HG03103 (cell line): ENCODE results near the gene ZNF787.
"Not testable (repeated sequence)": the region's sequence is repeated elsewhere in the genome, so short reads cannot be mapped to it uniquely, and the experiment has no call there.

ENCODE experiments used
- ATAC-seq: cut with Tn5 transposase; IDR thresholded peaks from one replicate; pipeline ENCODE4 v1.9.1; 2021; ENCODE audit warnings: low read depth; ENCODE audit not compliant: unreplicated experiment

Gene ZNF787

GRCh38 chr19:56107626-56108351 is 13.3 kb downstream of the ZNF787 start:
- ATAC-seq = no peak

DNA sequence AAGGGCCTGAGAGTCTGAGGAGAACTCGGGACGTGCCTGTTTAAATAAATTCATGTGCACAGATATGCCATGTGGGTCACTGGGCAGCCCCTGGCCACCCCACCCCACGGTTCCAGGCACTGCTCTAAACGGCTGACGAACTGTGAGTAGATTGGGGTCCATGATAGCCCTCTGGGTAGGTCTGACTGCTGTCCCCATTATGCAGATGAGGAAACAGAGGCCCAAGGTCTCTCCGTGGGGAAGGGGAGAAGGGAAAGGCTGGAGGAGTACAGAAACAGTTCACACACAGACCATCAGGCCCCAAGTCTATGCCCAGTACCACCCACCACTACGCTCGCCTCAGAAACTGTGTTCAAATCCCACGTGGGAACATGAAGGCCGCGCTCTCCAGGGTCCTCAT is 14.1 kb downstream of the ZNF787 start:
- no peak for ATAC-seq

DNA sequence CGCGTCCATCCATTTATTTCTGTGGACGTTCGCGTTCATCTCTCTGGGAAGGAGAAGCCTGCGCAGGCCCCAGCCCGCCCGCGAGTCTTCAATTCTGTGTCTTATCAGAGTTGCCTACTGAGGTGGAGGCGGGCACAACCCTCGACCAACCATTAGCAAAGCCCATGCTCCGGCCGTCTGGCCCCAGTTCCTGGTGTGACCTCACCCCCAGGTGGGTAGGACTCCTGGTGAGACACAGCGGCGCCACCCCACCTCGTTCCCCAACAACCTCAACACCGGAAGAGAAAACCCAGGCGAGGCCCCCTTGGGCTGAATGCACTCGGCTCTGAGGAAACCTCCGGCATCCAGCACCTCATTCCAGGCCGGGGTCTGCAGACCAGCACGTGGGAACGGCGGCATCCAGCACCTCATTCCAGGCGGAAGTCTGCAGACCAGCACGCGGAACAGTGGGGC is 14.7 kb downstream of the ZNF787 start:
- no peak for ATAC-seq

DNA sequence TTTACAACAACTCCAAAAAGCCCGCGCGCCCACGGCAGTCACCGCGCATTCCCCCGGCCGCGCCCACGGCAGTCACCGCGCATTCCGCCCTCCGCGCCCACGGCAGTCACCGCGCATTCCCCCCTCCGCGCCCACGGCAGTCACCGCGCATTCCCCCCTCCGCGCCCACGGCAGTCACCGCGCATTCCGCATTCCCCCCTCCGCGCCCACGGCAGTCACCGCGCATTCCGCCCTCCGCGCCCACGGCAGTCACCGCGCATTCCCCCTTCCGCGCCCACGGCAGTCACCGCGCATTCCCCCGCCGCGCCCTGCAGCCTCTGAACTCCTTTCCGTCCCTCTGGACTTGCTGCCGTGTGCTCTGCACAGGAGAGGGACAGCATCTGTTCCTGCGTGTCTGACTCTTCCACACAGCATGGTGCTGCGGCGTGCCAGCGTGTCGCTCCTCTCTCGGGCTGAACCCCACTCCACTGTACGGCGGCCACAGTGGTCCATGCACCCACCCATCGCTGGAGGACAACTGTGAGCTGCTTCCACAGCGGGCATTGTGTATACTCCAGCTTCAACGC is 15.2 kb downstream of the ZNF787 start:
- not testable (repeated sequence) for ATAC-seq

- no peak for ATAC-seq
These were observed 15.9 kb downstream of the ZNF787 start for GRCh38 chr19:56105090-56105701.

DNA sequence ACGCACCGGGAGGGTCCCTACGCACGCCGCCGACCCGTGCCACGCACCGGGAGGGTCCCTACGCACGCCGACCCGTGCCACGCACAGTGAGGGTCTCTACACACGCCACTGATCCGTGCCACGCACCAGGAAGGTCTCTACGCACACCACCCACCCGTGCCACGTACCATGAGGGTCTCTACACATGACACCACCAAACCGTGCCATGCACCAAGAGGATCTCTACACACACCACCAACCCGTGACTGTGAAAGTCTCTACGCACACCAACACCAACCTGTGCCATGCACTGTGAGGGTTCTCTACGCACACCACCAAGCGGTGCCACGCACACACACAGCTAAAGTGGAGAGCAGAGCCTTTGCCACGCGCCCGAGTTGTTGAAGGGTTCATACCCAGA is 16.7 kb downstream of the ZNF787 start:
- ATAC-seq = no peak

DNA sequence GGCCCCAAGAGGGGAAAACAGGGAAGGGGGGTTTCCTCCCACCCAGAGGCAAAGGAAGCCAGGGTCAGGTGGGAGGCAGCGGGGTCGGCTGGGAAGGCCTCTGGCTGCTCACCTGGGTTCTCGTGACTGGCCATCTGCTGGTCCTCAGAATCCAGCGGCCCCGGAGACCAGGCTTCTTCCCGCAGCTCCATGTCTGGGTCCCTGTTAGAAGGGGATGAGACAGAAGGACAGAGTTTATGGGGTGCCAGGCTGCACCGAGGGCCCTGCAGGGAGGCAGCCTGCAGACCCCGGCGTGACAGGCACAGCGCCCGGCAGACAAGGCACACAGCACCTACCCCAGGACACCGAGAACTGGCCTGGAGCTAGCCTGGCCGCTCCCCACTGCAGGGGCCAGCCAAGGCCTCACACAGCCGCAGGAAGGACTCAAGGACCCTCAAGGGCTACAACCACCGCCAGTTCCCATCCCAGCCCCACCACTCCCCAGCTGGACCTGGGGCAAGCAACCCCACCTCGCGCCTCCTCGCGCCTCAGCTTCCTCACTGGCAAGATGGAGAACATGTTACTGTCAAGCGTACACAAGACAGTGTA is 18.0 kb downstream of the ZNF787 start:
- ATAC-seq = no peak

DNA sequence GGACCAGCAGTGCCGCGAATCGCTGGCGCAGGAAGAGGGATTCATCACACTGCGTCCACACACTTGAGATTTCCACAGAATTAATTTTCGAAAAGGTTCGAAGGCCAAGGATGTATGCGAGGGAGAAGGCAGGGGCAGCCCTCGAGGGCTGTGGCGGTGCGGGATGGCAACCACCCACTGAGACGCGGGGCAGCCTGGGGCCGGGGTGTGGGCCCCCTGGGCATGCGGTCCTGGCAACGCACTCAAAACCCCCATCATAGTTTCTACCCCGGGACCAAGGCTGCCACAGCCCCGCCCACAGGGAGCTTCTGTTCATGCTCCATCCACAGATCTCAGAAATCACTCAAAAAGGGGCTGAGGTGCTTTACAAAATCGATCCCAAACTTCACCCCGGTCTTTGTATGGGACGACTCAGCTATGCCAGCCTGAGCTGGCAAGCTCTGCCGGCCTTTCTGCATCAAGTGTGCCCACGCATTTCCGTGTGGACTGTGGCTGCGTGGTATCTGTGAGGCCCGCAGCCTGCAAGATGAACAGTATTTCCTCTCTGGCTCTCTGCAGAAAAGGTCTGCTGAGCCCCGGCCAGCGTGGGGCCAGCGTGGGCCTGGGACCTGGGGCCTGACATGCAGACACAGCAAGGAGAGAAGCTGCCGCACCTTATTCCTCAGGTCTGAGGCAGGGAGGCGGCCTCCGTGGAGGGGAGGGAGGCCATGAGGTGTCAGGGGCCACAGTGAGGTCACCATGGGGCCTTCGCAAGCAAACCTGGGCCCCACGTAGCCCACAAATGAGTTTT is 19.2 kb downstream of the ZNF787 start:
- no peak for ATAC-seq

DNA sequence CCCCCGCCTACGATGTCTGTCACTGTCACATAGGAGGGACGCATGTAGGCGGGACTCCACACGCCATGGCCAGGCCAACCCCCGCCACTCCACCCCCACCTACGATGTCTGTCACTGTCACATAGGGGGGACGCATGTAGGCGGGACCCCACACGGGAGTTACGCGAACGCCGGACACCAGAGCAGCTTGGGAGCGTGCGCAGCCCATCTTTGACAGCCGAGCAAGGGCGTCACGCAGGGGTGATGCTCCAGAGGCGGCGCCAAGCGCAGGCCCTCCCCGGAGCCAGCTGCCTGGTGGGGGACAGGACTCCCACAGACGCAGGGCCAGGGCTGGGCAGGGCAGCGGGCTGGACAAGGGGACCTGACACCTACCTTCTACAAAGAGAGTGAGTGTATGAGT is 20.0 kb downstream of the ZNF787 start:
- no peak for ATAC-seq

- ATAC-seq = no peak
These were observed 21.2 kb downstream of the ZNF787 start for GRCh38 chr19:56099638-56100539.

GRCh38 chr19:56098731-56099568 is 22.1 kb downstream of the ZNF787 start:
- no peak for ATAC-seq

DNA sequence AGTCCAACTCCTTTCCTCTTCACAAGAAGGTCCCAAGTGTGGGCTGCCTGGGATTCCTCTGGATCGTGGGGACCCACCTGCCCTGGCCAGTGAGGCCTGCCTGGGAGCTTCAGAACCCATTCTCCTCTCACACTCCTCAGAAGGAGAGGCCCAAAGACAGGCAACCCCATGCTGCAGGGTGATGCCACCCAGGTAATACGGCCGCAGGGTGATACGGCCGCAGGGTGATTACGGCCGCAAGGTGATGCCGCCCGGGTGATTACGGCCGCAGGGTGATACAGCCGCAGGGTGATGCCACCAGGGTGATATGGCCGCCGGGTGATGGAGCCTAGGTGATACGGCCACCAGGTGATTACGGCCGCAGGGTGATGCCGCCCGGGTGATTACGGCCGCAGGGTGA is 22.9 kb downstream of the ZNF787 start:
- not testable (repeated sequence) for ATAC-seq

DNA sequence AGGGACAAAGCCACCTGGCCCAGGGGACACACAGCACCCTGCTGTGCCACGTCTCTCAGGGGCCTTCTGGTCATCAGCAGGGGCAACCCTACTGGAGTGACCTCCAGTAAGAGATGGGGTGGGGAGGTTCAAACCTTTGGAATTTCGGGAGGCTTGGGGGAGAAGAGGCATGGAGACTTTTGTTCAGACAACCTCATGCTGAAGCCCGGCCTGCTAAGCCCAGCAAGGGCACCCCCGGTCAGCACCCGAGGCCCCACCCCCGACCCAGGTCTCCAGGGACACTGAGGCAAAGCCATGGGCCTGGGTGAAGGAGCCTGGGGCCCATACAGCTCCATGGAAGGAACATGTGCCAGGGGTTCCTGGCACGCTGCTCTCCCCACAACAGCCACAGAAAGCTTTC is 23.3 kb downstream of the ZNF787 start:
- no peak for ATAC-seq

DNA sequence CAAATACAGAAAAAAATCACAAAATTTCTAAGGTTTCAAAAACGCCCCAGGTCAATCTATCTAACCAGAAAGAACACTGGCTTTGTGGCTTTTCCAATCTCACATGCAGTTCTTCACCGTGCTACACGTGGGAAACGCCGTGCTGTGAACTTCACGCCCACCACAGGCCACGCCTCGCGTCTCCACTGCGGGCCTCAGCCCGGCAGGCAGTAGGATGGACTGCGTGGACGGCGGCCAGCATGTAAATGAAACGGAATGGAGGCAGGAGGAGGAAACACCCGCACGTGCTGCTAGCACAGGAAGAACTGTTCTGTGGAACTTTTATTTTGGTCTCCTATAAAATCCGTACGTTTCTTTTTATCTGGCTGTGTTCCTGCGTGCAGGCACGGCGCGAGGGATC is 23.8 kb downstream of the ZNF787 start:
- ATAC-seq = no peak

GRCh38 chr19:56096665-56097064 is 24.4 kb downstream of the ZNF787 start:
- no peak for ATAC-seq

- ATAC-seq = no peak
These were observed 26.6 kb downstream of the ZNF787 start for GRCh38 chr19:56094449-56094848.

- ATAC-seq = no peak
These were observed 28.1 kb downstream of the ZNF787 start for GRCh38 chr19:56092685-56093631.
